Loucy (cell line): ENCODE measurements around the gene MMP21.

Experiments used
- H2AFZ ChIP-seq: fragments of 200-600 bp; sonication (generic); 2 replicates; pipeline ENCODE4 v1.6.0; 2016; ENCODE audit warnings: antibody characterized with exemption, mild to moderate bottlenecking, low read length, moderate library complexity
- H3F3A ChIP-seq: fragments of 200-600 bp; 2 replicates; pipeline ENCODE4 v1.6.0; 2016; ENCODE audit warnings: antibody characterized with exemption, low read depth, mild to moderate bottlenecking
- H3K27me3 ChIP-seq: fragments of 200-600 bp; sonication (generic); 2 replicates; pipeline ENCODE4 v1.6.1; 2014; ENCODE audit warnings: low read length, mild to moderate bottlenecking; ENCODE audit not compliant: insufficient read depth, poor library complexity, severe bottlenecking
- H3K36me3 ChIP-seq: fragments of 200-600 bp; sonication (generic); 2 replicates; pipeline ENCODE4 v1.6.1; 2016; ENCODE audit warnings: low read length; ENCODE audit not compliant: insufficient read depth
- H3K4me1 ChIP-seq: fragments of 200-600 bp; sonication (generic); 2 replicates; pipeline ENCODE4 v1.5.1; 2014; ENCODE audit warnings: low read length, mild to moderate bottlenecking; ENCODE audit not compliant: insufficient read depth, poor library complexity, severe bottlenecking
- H3K4me2 ChIP-seq: fragments of 200-600 bp; sonication (generic); 2 replicates; pipeline ENCODE4 v1.6.0; 2014; ENCODE audit warnings: antibody characterized with exemption, low read length, low read depth, mild to moderate bottlenecking; ENCODE audit not compliant: poor library complexity, severe bottlenecking
- H3K4me3 ChIP-seq: fragments of 200-600 bp; sonication (generic); 2 replicates; pipeline ENCODE4 v1.5.1; 2014; ENCODE audit warnings: low read length, mild to moderate bottlenecking, mixed read lengths; ENCODE audit not compliant: poor library complexity, severe bottlenecking
- H3K79me2 ChIP-seq: fragments of 200-600 bp; sonication (generic); 2 replicates; pipeline ENCODE4 v1.6.1; 2014; ENCODE audit warnings: low read length; ENCODE audit not compliant: insufficient read depth
- H3K9ac ChIP-seq: fragments of 200-600 bp; sonication (generic); 2 replicates; pipeline ENCODE4 v1.6.0; 2014; ENCODE audit warnings: mild to moderate bottlenecking, low read depth, low read length, moderate library complexity; ENCODE audit not compliant: poor library complexity, severe bottlenecking
- H3K9me2 ChIP-seq: fragments of 200-600 bp; sonication (generic); replicated peaks from 2 replicates; pipeline ENCODE4 v1.6.1; 2016; ENCODE audit warnings: low read depth, low read length, mixed read lengths
- H3K9me3 ChIP-seq: fragments of 200-600 bp; sonication (generic); 2 replicates; pipeline ENCODE4 v1.6.1; 2014; ENCODE audit warnings: mild to moderate bottlenecking, antibody characterized with exemption, low read length, low read depth; ENCODE audit not compliant: insufficient read depth
- H4K20me1 ChIP-seq: fragments of 200-600 bp; sonication (generic); 2 replicates; pipeline ENCODE4 v1.6.0; 2014; ENCODE audit warnings: antibody characterized with exemption, low read length, mild to moderate bottlenecking; ENCODE audit not compliant: insufficient read depth, poor library complexity, severe bottlenecking
- EZH2phosphoT487 ChIP-seq: fragments of 200-600 bp; IDR thresholded peaks from 2 replicates; pipeline ENCODE4 v1.6.1; 2018; ENCODE audit warnings: antibody characterized with exemption, mild to moderate bottlenecking, moderate library complexity, borderline replicate concordance
- TF ChIP-seq, protein P1 (sequence below): fragments of 200-600 bp; sonication (generic); conservative IDR thresholded peaks from 2 replicates; pipeline ENCODE4 v1.5.1; 2014; ENCODE audit warnings: mild to moderate bottlenecking, antibody characterized with exemption, low read length

MMP21 gene

DNA sequence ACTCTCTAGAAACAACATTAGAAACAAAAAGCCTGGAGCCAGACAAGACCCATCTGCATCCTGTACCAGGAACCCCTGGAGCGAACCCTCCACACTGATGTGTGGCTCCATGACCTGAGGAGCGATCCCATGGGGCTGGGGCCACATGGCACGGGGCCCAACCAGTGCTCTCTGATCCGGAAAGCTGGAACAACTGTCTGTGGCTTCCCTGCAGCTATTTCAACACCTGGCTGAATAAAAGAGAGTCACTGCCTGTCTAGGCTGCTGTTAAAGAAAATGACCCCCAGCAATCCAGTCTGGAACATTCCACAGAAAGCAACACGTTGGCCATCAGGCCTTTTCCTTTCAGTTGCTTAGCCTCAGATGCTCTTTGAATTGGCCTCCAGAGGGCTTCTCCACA, 26.5 kb upstream of the MMP21 start:
- no peak overlapping the region for H3K9ac ChIP-seq
- no peak overlapping the region for H2AFZ ChIP-seq
- H3F3A ChIP-seq: no peaks in the 10 kb centered on the region
- no peaks in the 10 kb centered on the region for H3K9me2 ChIP-seq
- no peak overlapping the region for H3K4me2 ChIP-seq
- no peaks in the 10 kb centered on the region for H3K27me3 ChIP-seq
- no peaks in the 10 kb centered on the region for H3K79me2 ChIP-seq
- H3K9me3 ChIP-seq: no peaks in the 10 kb centered on the region
- no peak overlapping the region for H3K4me3 ChIP-seq
- TF ChIP-seq EZH2phosphoT487: no peak
- TF ChIP-seq, protein P1, sequence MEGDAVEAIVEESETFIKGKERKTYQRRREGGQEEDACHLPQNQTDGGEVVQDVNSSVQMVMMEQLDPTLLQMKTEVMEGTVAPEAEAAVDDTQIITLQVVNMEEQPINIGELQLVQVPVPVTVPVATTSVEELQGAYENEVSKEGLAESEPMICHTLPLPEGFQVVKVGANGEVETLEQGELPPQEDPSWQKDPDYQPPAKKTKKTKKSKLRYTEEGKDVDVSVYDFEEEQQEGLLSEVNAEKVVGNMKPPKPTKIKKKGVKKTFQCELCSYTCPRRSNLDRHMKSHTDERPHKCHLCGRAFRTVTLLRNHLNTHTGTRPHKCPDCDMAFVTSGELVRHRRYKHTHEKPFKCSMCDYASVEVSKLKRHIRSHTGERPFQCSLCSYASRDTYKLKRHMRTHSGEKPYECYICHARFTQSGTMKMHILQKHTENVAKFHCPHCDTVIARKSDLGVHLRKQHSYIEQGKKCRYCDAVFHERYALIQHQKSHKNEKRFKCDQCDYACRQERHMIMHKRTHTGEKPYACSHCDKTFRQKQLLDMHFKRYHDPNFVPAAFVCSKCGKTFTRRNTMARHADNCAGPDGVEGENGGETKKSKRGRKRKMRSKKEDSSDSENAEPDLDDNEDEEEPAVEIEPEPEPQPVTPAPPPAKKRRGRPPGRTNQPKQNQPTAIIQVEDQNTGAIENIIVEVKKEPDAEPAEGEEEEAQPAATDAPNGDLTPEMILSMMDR: no peak
- no peaks in the 10 kb centered on the region for H3K36me3 ChIP-seq
- no peaks in the 10 kb centered on the region for H4K20me1 ChIP-seq
- no peaks in the 10 kb centered on the region for H3K4me1 ChIP-seq

DNA sequence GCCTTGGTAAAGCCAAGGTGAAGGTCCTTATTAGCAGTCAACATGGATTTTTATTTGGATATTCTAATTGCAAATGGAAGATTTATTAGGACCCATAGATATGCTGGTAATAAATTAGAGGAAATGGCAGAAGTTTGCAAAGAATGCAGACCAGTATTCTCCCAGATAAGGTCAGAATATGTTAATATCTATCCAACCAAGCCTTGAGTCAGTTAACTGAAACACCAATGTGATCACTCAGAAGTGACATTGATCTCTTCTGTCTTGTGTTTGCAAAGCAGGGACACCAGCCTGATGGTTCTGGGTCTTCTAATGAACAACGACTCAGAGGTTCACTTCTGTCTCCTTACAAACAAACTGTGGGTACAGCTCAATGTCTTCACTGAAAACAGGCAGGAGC, 26.0 kb upstream of the MMP21 start:
- no peak for TF ChIP-seq EZH2phosphoT487
- TF ChIP-seq, protein P1: no peak
- Histone ChIP-seq H3K9me3 (no peaks in the 10 kb centered on the region), H2AFZ (no peak overlapping the region), H4K20me1 (no peaks in the 10 kb centered on the region), H3K4me1 (no peaks in the 10 kb centered on the region), H3K9me2 (no peaks in the 10 kb centered on the region), H3K79me2 (no peaks in the 10 kb centered on the region), H3K27me3 (no peaks in the 10 kb centered on the region), H3K9ac (no peak overlapping the region), H3F3A (no peaks in the 10 kb centered on the region), H3K4me2 (no peak overlapping the region), H3K36me3 (no peaks in the 10 kb centered on the region), H3K4me3 (no peak overlapping the region)

DNA sequence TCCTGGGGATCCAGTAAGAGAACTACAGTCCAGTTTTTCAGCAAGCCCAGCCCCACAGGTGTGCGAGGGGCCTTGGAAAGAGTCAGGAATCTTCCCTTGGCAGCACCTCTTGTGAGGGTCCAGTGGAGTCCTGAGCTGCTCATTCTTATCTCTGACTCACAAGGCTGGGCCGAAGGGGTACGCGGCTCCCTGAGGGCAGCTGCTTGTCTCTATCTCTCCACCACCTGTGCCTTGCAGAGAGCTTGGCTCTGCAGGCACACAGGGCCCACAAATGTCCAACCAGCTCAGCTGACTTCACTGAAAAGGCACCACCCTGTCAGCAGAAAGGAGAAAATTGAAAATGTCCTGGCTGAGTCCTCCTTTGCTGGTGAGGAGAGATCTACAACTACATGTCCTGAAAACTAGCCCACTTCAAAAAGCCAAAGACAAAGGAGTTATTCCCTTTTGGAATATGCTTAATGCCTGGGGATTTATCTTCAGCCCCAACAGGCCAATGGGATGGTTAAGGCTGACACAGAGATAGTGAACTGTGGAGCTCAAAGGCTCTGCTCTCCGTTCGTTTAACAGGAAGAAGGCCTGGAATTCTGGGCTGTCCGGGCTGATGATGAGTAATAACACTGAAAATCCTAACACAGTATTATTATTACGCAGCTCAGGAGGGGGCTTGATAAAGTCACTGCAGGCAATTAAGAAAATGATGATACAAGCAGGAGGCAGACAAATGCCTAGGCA, 24.0 kb upstream of the MMP21 start:
- H3K79me2 ChIP-seq: no peaks in the 10 kb centered on the region
- no peak overlapping the region for H3K4me3 ChIP-seq
- H4K20me1 ChIP-seq: no peaks in the 10 kb centered on the region
- no peaks in the 10 kb centered on the region for H3K36me3 ChIP-seq
- no peak for TF ChIP-seq EZH2phosphoT487
- TF ChIP-seq, protein P1: no peak
- no peak overlapping the region for H3K9ac ChIP-seq
- H3K27me3 ChIP-seq: no peaks in the 10 kb centered on the region
- H3K4me1 ChIP-seq: peaks cover 5% of the 10 kb centered on the region
- H2AFZ ChIP-seq: no peak overlapping the region
- H3F3A ChIP-seq: no peaks in the 10 kb centered on the region
- no peaks in the 10 kb centered on the region for H3K9me2 ChIP-seq
- no peaks in the 10 kb centered on the region for H3K9me3 ChIP-seq
- H3K4me2 ChIP-seq: no peak overlapping the region
